HepG2 (cell line): ENCODE data around the gene LRRC27. TPM values are rescaled to one million over a fixed set of nuclear protein-coding genes. Genes with fewer than 3 reads are reported as not detected.
A peak's percentile ranks its signal among the peaks of the same experiment; 100 is the strongest.

Source experiments
- ATAC-seq: fragments of 200-7000 bp; cut with Tn5 transposase; 3 replicates; pipeline ENCODE4 v1.9.1; 2020; ENCODE audit warnings: mild to moderate bottlenecking, moderate library complexity
- BruUV-seq: library from RNA; stranded (reverse); fragments of 400-500 nt; replicated peaks from 2 replicates; lab custom pipeline; 2021; lab: Mats Ljungman, UMichigan
- CTCF ChIA-PET: fragments of 300-600 bp; formaldehyde crosslinking; extraction: SDS; loops from one replicate; lab custom pipeline; 2021; ENCODE audit warnings: low total read pairs, inconsistent platforms, low intra/inter-chr PET ratio; lab: Yijun Ruan, JAX
- POLR2A ChIA-PET: fragments of 350-600 bp; sonication (Branson Sonifier 250); formaldehyde crosslinking; loops from one replicate; lab custom pipeline; 2020; ENCODE audit warnings: antibody characterized with exemption, inconsistent platforms; lab: Yijun Ruan, JAX
- DNase-seq: peaks from one replicate; pipeline ENCODE4 v3.0.0-alpha.2; 2015; ENCODE audit warnings: low spot score
- FAIRE-seq: peaks from 3 replicates; lab custom pipeline; 2011; peaks lifted over from hg19 to GRCh38; lab: Jason Lieb, UNC
- H2AFZ ChIP-seq: one replicate; pipeline ENCODE4 v1.6.1; 2011; ENCODE audit warnings: low read length, inconsistent platforms
- H3K27ac ChIP-seq: fragments of 300-600 bp; 3 replicates; pipeline ENCODE4 v1.8.0; 2011; ENCODE audit warnings: mixed run types, mild to moderate bottlenecking, mixed read lengths, low read length, inconsistent platforms; ENCODE audit not compliant: insufficient read depth; ENCODE audit errors: extremely low read length
- H3K27me3 ChIP-seq, 2 experiments: fragments of 200-600 bp in 1 of 2; 2 replicates in 1 of 2; 3 replicates in 1 of 2; pipeline versions ENCODE4 v1.6.0 to v1.8.0; 2011; ENCODE audit warnings: low read length in 2 of 2, mild to moderate bottlenecking in 2 of 2, moderate library complexity in 2 of 2, inconsistent platforms in 1 of 2; ENCODE audit not compliant: insufficient read depth in 2 of 2, control insufficient read depth in 1 of 2
- H3K36me3 ChIP-seq, 2 experiments: fragments of 200-600 bp in 1 of 2; replicated peaks in 1 of 2; 2 replicates in 1 of 2; 3 replicates in 1 of 2; pipeline versions ENCODE4 v1.5.1 to v1.8.0; 2011; ENCODE audit warnings: low read length in 2 of 2, inconsistent platforms in 1 of 2; ENCODE audit not compliant: insufficient read depth in 2 of 2, control insufficient read depth in 1 of 2
- H3K4me1 ChIP-seq: 2 replicates; pipeline ENCODE4 v1.5.1; 2012; ENCODE audit warnings: low read length, inconsistent platforms; ENCODE audit not compliant: insufficient read depth
- H3K4me2 ChIP-seq: 2 replicates; pipeline ENCODE4 v1.6.0; 2011; ENCODE audit warnings: low read depth, low read length, inconsistent platforms
- H3K4me3 ChIP-seq, 3 experiments: fragments of 200-600 bp in 1 of 3; sonication (generic), shearing (Covaris generic) in 1 of 3; replicated peaks in 1 of 3; 2 replicates each; pipeline ENCODE4 v1.5.1; 2011 to 2016; ENCODE audit warnings: low read length in 3 of 3, inconsistent platforms in 2 of 3, low read depth in 2 of 3, mild to moderate bottlenecking in 2 of 3, control low read depth in 1 of 3, mixed read lengths in 1 of 3; ENCODE audit not compliant: insufficient read depth in 1 of 3
- H3K79me2 ChIP-seq: one replicate; pipeline ENCODE4 v1.6.1; 2011; ENCODE audit warnings: low read length, inconsistent platforms; ENCODE audit not compliant: insufficient read depth
- H3K9ac ChIP-seq: 2 replicates; pipeline ENCODE4 v1.6.0; 2011; ENCODE audit warnings: mild to moderate bottlenecking, low read depth, low read length, inconsistent platforms; ENCODE audit not compliant: insufficient read depth
- H3K9me3 ChIP-seq: 2 replicates; pipeline ENCODE4 v1.5.1; 2012; ENCODE audit warnings: mild to moderate bottlenecking, low read length
- H4K20me1 ChIP-seq: 2 replicates; pipeline ENCODE4 v1.6.0; 2011; ENCODE audit warnings: inconsistent platforms, mild to moderate bottlenecking, low read length, moderate library complexity; ENCODE audit not compliant: insufficient read depth
- ARID3A ChIP-seq: IDR thresholded peaks from 2 replicates; pipeline ENCODE4 v1.6.1; 2012; ENCODE audit warnings: low read depth, low read length, improper control_type of control experiment
- ELF1 ChIP-seq: sonication (generic); formaldehyde crosslinking; IDR thresholded peaks from 2 replicates; pipeline ENCODE4 v1.4.0; 2020; ENCODE audit warnings: missing genetic modification reagents
- FOXA3 ChIP-seq: IDR thresholded peaks from 2 replicates; pipeline ENCODE4 v1.6.1; 2016; ENCODE audit warnings: missing genetic modification reagents, missing compliant biosample characterization
- GABPA ChIP-seq, 2 experiments: IDR thresholded peaks; 2 replicates each; pipeline ENCODE4 v1.6.1; 2011 to 2016; ENCODE audit warnings: low read depth in 2 of 2, low read length in 1 of 2, missing biosample characterization in 1 of 2, missing genetic modification characterization in 1 of 2
- HDAC1 ChIP-seq: sonication (generic); formaldehyde crosslinking; IDR thresholded peaks from 2 replicates; pipeline ENCODE4 v1.5.1; 2020; ENCODE audit warnings: mild to moderate bottlenecking, missing genetic modification reagents
- HNRNPLL ChIP-seq: fragments of 200-400 bp; formaldehyde crosslinking; IDR thresholded peaks from 2 replicates; pipeline ENCODE4 v1.6.1; 2017; ENCODE audit warnings: mild to moderate bottlenecking, low read depth, low read length; ENCODE audit not compliant: poor library complexity, severe bottlenecking
- KAT8 ChIP-seq: IDR thresholded peaks from 2 replicates; pipeline ENCODE4 v1.6.1; 2016; ENCODE audit warnings: missing genetic modification reagents, missing compliant biosample characterization
- MXD1 ChIP-seq: sonication (generic); formaldehyde crosslinking; IDR thresholded peaks from 2 replicates; pipeline ENCODE4 v1.4.0; 2020; ENCODE audit warnings: mild to moderate bottlenecking, missing genetic modification reagents
- MXD4 ChIP-seq: IDR thresholded peaks from 2 replicates; pipeline ENCODE4 v1.6.1; 2016; ENCODE audit warnings: mild to moderate bottlenecking, missing biosample characterization, missing genetic modification reagents
- PITX1 ChIP-seq: sonication (generic); formaldehyde crosslinking; IDR thresholded peaks from 2 replicates; pipeline ENCODE4 v1.5.1; 2020; ENCODE audit warnings: mild to moderate bottlenecking, missing genetic modification reagents
- RAD51 ChIP-seq: fragments of 450-650 bp; IDR thresholded peaks from 2 replicates; pipeline ENCODE4 v1.6.1; 2016; ENCODE audit warnings: borderline replicate concordance
- RFX3 ChIP-seq: IDR thresholded peaks from 2 replicates; pipeline ENCODE4 v1.6.1; 2016; ENCODE audit warnings: missing biosample characterization, missing genetic modification reagents
- SAFB2 ChIP-seq: sonication (generic); formaldehyde crosslinking; IDR thresholded peaks from 2 replicates; pipeline ENCODE4 v1.5.1; 2020; ENCODE audit warnings: missing genetic modification reagents, low read depth, mild to moderate bottlenecking, borderline replicate concordance
- SAP130 ChIP-seq: IDR thresholded peaks from 2 replicates; pipeline ENCODE4 v1.6.1; 2016; ENCODE audit warnings: low read depth
- ZNF296 ChIP-seq: sonication (generic); formaldehyde crosslinking; conservative IDR thresholded peaks from 2 replicates; pipeline ENCODE4 v1.5.0; 2020; ENCODE audit warnings: mild to moderate bottlenecking, missing genetic modification reagents
- WGBS: methylation state at CpG from one replicate; pipeline ENCODE4 v1.1.6; 2017; ENCODE audit warnings: low lambda C conversion rate; 5-methylcytosine and 5-hydroxymethylcytosine counted together
- in situ Hi-C: cut with HindIII; loops from 2 replicates; pipeline ENCODE4 v1.10.0; 2017; ENCODE audit warnings: low pct_unique_long_range_greater_than_20kb; ENCODE audit not compliant: extremely low pct_ligation_motif_present
- intact Hi-C: fragments of 100-400 bp; cut with micrococcal nuclease; formaldehyde crosslinking; loops from one replicate; pipeline ENCODE4 v1.10.0; 2022; ENCODE audit not compliant: unreplicated experiment
- polyA plus RNA-seq, 8 experiments: library from polyadenylated mRNA; depleted of rRNA in 3 of 8; stranded (reverse) in 7 of 8; unstranded in 1 of 8; fragments of >200 nt; fragmentation: Illumina TruSeq in 4 of 8; extraction: Trizol in 4 of 8; gene quantifications; 2 replicates each; pipeline versions ENCODE4 v1.2.1 to v1.2.3, GENCODE V29; 2011 to 2016; ENCODE audit warnings: low read depth in 4 of 8, missing spikeins in 1 of 8, mixed read lengths in 1 of 8; ENCODE audit not compliant: insufficient read depth in 1 of 8
- total RNA-seq, 5 experiments: library from RNA; depleted of rRNA; stranded (reverse); fragments of >200 nt; fragmentation: Illumina TruSeq; extraction: Trizol; gene quantifications; 2 replicates each; pipeline ENCODE4 v1.2.3, GENCODE V29; 2016; ENCODE audit warnings: low read depth in 1 of 5
- TF ChIP-seq, protein P1 (sequence below), 2 experiments: sonication (generic) in 1 of 2; formaldehyde crosslinking in 1 of 2; IDR thresholded peaks; 2 replicates each; pipeline versions ENCODE4 v1.5.1 to v1.6.1; 2011 to 2020; ENCODE audit warnings: borderline replicate concordance in 1 of 2, low read depth in 1 of 2, low read length in 1 of 2, mild to moderate bottlenecking in 1 of 2, missing genetic modification reagents in 1 of 2, moderate library complexity in 1 of 2
- TF ChIP-seq, protein P2 (sequence below): IDR thresholded peaks from 2 replicates; pipeline ENCODE4 v1.6.1; 2012; ENCODE audit warnings: inconsistent platforms

Gene LRRC27
- total and polyA plus RNA-seq, 2 of the 13 experiments (the other 11 are each of a cell fraction or from before 2014, with no cell fraction given) = 4.2 to 4.6 TPM

- 0 out of 2 replicates have a peak, but pooled peaks have one; percentile 22 for TF ChIP-seq ZNF296 (CRISPR knock-in tag)
- 0 out of 2 replicates have a peak, but pooled peaks have one; percentile 23 for TF ChIP-seq MXD1
- TF ChIP-seq, protein P1, sequence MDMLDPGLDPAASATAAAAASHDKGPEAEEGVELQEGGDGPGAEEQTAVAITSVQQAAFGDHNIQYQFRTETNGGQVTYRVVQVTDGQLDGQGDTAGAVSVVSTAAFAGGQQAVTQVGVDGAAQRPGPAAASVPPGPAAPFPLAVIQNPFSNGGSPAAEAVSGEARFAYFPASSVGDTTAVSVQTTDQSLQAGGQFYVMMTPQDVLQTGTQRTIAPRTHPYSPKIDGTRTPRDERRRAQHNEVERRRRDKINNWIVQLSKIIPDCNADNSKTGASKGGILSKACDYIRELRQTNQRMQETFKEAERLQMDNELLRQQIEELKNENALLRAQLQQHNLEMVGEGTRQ (IDR thresholded peaks at IDR 0.05; ENCODE audit: low read depth, low read length) = no peak
- TF ChIP-seq, protein P1 (CRISPR knock-in tag; IDR thresholded peaks at IDR 0.05; ENCODE audit: borderline replicate concordance) = no peak
- TF ChIP-seq, protein P2, sequence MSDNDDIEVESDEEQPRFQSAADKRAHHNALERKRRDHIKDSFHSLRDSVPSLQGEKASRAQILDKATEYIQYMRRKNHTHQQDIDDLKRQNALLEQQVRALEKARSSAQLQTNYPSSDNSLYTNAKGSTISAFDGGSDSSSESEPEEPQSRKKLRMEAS = peak; percentile 63
Measured at GRCh38 chr10:132310701-132311337, 21.2 kb upstream of the LRRC27 start (continued).

- H3K79me2 ChIP-seq = no peaks in the 10 kb centered on the region
- ChIA-PET POLR2A (interaction anchor here (0.6 kb wide), 1 partner anchor 8 kb away, joined by 3 read pairs; no protein-coding TSS in a partner anchor), CTCF (interaction anchor here (1.1 kb wide), 1 partner anchor 88 kb away, joined by 3 read pairs; no protein-coding TSS in a partner anchor)
- H3K9me3 ChIP-seq = no peaks in the 10 kb centered on the region
- peak overlapping the region; percentile 60 for H3K4me2 ChIP-seq
- DNase-seq (peak; percentile 74), ATAC-seq (peak; percentile 63), FAIRE-seq (no peak)
- H3K4me3 ChIP-seq = peak overlapping the region in 1 of 3 experiments; percentile 5; a peak in 2 of 6 replicates
- intact Hi-C loops (no loop called here), in situ Hi-C loops (no loop called here)
- H3K4me1 ChIP-seq = peaks cover 58% of the 10 kb centered on the region
- no peaks in the 10 kb centered on the region for H4K20me1 ChIP-seq
- H3K27me3 ChIP-seq = peaks cover 0 to 12% of the 10 kb centered on the region in 2 experiments; a peak in 2 of 5 replicates
- no peak overlapping the region for H2AFZ ChIP-seq
- WGBS = 27% methylated on average over 12 of the region's 18 CpGs
- no TSS peak for BruUV-seq
- H3K27ac ChIP-seq = no peak overlapping the region
- no peaks in the 10 kb centered on the region for H3K36me3 ChIP-seq
- H3K9ac ChIP-seq = no peak overlapping the region
- TF ChIP-seq RFX3 (CRISPR knock-in tag) = peak; percentile 96
- no peak for TF ChIP-seq SAFB2 (CRISPR knock-in tag)
- TF ChIP-seq MXD4 (CRISPR knock-in tag) = peak; percentile 76; the same call in 1 of the 2 replicates
- 0 out of 2 replicates have a peak, but pooled peaks have one; percentile 21 for TF ChIP-seq ARID3A
- TF ChIP-seq FOXA3 (CRISPR knock-in tag) = peak; percentile 79
- TF ChIP-seq HDAC1 (CRISPR knock-in tag) = 0 out of 2 replicates have a peak, but pooled peaks have one; percentile 35
- peak; percentile 60 for TF ChIP-seq KAT8
- TF ChIP-seq SAP130 (CRISPR knock-in tag) = peak; percentile 88
- no peak for TF ChIP-seq GABPA (IDR thresholded peaks at IDR 0.05; ENCODE audit: low read depth, low read length)
- TF ChIP-seq GABPA (CRISPR knock-in tag; IDR thresholded peaks at IDR 0.05; ENCODE audit: low read depth) = 0 out of 2 replicates have a peak, but pooled peaks have one; percentile 35
- TF ChIP-seq RAD51 = peak; percentile 69
- TF ChIP-seq HNRNPLL = peak; percentile 21
- no peak for TF ChIP-seq PITX1 (CRISPR knock-in tag)
- peak; percentile 52; the same call in 1 of the 2 replicates for TF ChIP-seq ELF1 (CRISPR knock-in tag)
Measured at GRCh38 chr10:132311338-132311939, 20.6 kb upstream of the LRRC27 start.
